GM11168 (cell line): ENCODE measurements around the gene CCNY.

Experiments used
- in situ Hi-C: fragments of 300-500 bp; cut with MboI; formaldehyde crosslinking; loops from one replicate; pipeline ENCODE4 v1.12.0; 2022; ENCODE audit warnings: low sequenced_read_pairs; ENCODE audit not compliant: unreplicated experiment

The CCNY gene

DNA sequence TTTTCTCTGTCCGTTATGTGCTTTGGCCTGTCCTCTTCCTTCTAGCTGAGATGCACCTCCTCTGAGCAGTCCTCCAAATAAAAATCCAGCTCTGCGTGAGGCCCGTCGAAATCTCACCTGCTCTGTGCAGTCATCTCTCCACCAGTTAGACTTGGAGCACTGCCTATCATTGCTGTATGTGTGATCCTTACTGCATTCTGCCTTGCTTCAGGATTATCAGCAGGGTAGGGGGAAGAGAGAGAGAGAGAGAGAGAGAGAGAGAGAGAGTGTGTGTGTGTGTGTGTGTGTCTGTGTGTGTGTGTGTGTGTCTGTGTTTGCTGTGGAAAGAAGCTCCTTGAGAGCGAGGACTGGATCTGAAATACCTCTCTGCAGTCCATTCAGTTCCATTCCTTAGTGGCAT, 129.4 kb downstream of the CCNY start:
- in situ Hi-C loops, result no loop called here

DNA sequence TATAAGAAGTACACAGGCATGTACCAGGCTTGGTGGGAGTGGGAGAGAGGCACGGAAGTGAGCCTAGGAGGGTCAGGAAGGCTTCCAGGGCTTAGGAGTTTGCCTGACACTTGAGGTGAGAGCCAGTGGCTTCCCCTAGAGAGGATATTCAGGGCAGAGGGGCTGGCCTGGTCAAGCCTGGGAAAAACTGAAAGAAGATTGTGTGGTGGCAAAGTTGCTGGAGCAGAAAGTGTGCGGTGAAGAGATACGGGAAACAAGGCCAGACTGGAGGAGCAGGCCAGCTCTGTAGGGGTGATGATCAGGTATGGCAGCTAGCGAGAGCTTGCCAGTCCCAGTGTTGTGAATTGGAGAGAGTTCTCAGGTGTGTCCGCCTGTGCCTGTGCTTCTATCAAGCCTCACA, 129.9 kb downstream of the CCNY start:
- in situ Hi-C loops, result no loop called here

DNA sequence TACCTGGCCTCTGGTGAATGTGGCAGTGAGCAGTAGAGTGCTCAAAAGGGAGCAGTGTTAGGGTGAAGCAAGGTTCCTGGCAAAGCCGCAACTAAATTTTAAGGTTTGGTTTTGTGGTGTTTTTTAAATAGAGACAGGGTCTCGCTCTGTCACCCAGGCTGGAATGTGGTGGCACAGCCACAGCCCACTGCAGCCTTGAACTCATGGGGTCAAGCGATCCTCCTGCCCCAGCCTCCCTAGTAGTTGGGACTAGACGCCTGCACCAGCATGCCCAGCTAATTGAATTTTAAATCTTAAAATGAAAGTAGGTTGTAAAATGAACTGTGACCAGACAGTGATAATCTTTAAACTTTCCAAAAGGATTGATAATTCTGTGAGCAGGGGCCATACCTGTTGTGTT, 130.4 kb downstream of the CCNY start:
- in situ Hi-C loops, result no loop called here

DNA sequence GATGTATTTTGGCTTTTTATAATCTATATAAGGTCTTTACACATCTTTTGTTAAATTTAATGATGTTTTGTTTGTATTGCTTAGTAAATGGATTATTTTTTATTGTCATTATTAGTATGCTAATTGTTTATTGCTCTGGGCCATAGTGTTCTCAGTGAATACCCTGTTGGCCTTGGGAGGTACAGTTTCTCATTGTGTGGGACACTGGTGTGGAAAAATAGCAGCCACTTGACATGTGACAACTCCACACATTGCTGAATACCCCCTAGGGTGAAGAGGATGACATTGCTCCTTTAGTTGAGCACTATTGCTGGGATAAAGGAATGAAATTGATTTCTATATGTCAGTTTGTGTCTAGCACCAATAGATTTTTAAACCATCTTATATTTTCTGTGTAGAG, 130.9 kb downstream of the CCNY start:
- in situ Hi-C loops, result no loop called here

DNA sequence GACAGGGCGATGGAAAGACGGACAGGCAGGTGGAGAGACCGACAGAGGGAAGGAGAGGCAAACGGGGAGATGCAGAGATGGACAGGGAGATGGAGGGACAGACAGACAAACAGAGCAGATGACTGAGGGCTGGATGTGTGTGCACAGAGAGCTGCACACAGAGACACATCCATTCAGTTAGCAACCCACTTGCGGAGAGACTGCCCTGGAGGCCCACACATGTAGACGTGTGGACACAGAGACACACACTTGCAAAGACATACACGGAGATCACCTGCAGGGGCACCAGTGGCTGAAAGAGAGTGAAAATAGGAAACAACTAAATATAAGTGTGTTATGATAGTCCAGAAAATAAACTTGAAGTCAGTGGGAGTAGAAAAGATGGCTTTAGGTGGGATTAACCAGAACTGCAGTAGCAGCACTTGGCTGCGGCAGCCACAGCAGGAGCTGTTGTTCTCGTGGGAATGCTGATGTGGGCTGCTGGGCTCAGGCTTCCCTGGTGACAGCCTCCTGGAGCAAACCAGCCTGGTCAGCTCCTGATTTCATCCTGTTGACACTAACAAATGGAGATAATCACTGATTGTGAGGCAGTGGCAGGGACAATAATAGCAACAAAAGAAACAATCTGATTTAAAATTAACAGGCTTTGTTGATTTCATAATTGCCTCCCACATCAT, 134.1 kb downstream of the CCNY start:
- in situ Hi-C loops, result no loop called here

DNA sequence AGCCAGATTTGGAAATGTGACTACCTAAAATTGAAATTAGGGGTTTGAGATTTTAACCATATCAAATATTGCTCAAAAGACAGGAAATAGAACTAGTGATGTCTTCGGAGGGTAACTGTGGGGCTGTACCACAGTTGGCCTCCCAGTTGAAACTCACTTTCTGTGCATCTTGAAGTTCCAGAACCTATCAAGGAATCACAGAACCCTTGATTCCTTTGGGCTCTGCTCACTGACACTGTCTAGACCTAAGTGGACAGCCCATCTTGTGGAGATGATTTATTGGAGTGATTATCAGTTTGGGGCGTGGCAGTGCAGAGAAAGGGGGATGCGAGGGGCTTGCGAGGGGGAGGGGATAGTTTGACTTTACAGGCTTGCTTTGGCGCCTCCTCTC, 134.6 kb downstream of the CCNY start:
- in situ Hi-C loops, result no loop called here

DNA sequence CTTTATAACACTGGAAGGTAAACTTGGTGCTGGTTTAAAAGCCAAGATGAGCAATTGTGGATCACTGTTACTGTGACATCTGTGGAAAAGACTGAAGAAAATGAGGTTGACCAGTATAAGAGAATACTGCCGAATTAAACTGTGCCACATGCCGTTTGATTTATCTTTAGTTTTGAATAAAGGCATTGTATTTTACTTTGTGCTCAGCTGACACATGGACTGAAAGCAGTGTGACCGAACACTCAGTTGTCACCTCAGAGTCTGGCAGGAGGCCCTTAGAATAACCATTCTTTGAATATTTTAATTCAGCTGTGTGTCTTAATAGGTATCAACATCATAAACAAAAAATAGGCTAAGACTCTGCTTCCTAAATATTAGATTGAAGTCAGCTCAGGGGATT, 135.1 kb downstream of the CCNY start:
- in situ Hi-C loops, result no loop called here

DNA sequence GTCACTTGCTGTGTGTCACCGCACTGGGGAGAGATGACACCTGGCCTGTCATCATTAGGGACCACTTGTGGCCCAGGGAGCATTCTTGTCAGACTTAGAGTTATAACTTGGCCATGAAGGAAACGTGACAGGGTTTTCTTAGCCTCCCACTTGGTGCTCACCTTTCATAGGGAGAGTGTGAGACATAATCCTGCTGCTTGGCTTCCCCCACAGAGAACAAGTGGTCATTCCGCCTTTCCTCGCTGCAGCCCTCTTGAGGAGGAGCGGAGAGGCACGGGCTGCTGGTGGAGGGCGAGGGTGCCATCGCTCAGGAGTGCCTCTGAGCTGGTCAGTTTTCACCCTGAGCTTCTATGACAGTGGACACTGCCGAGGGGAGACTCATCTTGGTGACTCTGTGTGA, 143.8 kb downstream of the CCNY start:
- in situ Hi-C loops, result no loop called here

DNA sequence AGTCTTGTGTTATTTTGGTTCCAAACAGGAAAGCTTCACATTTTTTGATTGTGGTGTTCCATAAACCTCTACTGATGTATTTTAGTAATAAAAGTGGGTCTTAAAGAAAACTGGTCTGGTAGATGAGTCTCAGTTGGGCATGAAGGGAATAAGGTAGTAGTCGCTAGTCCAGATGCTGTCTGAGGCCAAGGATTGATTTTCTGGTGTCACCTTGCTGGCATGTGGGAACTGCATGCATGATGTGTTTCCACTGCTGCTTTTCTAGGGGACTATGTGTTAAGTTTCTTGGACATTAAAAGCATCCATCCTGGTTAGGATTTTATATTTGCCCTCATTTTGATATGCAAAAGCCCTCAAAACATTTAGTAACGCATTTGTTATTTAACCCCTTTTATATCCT, 145.1 kb downstream of the CCNY start:
- in situ Hi-C loops, result no loop called here

DNA sequence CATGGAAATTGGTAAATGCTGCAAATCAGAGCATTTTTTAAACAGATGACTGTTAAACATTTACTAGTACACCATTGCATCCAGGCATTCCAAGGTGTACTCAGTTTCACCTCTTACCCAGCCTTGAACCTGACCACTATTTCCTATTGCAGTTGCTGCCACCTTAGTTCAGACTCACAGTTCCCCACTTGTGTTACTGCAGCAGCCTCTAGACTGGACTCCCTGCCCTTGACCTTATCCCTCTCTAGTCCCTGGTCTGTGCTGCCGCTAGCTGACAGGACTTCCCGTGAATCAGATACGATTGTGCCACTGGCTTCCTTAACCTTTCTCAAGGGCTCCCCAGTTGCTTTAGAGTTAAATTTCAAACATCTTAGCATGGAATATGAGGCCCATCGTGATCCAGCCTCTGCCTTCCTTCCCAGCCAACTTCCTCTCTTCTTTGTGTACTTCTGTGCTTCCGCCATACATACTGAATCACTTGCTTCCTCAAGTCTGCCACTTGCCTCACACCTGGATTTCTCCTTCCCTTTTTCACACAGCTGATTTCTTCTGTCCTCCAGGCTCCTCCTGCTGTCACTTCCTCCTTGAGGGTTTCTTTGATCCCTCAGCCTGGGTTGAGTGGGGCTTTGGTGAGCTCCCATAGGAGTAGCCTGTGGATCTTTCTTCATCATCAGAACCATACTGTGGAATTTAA, 150.1 kb downstream of the CCNY start:
- in situ Hi-C loops, result no loop called here

DNA sequence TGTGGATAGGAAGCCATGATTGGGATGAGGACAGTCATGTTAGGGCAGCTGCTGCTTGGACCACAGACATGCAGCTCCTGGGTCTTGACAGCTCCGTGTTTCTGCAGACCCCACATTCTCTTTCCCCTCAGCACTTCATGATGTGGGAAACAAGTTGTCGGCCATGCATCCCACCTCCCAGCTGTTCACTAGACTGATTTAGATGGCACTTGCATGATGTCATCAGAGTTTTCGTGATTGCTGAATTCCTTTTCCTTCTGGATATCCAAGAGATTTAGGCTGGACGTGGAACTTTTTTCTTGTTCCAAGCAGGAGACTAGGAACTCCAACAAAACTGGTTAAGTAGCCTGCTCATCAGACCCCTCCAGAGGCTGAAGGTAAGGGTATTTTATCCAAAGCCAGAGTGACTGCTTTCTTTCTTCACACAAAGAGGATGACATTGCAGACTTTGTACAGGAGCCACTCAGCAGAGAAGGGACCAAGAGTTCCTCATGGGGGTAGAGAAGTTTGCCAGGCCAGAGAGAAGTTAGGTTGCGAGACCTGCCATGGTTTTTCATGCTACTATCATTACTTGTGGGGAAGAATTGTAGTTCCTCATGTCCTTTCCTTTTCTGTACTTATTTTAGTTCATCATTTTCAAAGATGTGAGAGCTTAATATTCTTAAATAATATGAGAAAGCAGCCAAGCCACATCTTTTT, 151.2 kb downstream of the CCNY start:
- in situ Hi-C loops, result no loop called here

DNA sequence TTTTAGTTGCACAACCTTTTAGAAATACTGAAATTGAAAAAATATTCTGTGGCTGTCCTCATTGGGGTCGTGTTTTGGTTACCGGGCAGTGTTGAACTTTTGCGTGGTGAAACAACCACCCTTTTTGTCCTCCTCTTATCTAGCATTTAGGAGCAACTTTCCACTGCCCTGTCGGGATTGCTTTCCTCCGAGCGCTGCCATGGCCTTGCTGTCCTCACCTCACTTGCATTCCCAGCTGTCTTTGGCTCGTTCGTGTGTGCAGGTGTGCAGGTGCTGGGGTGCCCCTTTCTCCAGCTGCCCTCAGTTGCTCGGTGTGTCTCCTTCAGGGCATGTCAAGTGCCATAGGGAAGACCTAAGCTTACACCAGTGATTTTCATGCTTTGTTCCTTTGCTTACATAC, 151.9 kb downstream of the CCNY start:
- in situ Hi-C loops, result no loop called here

DNA sequence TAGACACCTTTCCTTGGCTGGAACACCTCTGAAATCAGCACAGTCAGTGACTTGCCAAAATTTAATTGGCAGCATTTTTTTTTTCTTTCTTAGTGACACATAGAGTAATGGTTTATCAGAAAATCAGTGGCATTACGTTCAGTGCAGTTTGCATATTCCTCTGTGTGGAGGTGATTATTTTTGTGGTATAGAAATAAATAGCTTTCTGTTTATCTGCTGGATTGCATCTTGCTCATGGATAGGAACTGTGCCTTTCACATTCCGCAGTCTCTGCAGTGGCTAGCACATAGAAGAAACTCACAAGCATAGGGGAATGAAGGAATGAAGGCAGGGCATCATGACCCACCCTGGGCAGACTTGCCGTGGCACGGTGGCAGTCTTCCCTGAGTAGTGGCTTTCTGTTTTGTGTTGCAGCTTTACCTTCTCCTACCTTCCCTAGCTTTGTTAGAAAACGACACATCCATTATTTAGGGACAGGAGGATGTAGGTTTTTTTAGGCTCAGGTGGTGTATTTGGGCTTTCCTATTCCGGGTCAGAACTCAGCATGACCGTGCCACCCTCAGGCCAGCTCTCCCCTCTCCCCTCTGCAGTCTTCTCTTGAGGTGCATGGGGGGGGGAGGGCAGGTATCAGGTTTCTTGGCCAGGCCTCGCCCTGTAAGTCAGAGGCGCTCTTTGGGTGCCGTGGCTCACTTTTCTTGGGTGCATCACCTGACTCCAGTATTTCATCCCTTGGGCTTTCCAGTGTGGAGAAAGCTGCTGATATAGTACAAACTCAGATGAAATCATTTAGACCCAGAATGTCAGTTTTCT, 156.3 kb downstream of the CCNY start:
- in situ Hi-C loops, result no loop called here

DNA sequence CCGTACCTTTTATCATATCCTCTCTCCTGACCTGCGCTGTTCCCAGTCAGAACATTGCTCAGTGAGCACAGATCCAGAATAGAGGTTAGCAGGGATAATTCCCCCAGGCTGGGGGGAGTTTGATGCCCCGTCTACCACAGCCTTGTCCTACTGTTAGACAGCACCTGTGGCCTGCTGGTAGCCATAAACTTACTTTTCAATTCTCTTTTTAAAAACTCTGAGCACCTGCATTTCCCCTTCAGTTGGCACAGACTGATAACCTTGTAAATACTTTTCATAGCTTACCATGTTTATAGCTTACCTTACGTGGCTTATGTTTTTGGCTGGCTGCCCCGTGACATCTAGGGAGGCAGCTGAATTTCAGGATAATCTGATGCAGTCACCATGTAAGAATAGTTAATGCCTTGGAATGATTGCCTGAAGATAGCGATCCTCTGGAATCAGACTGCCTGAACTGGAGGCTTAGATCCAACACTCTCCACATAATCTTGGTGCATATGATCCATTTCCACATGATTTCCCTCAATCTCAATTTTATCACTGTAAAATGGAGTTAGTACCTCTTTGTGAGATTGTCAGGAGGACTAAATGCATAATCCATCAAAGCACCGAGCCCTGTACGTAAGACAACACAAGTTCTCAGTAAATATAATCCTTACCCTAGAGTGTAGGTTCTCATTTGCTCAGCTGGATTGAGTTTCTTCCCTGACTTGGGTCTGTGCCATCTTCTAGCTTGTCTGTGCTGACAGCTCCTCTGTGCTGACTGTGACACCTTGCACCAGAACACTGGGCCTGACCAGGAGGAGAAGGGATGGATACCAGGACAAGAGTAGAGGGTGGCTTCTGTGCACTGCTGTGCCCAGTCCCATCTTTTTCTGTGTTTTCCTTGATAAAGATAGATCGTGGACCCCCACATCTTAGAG, 157.1 kb downstream of the CCNY start:
- in situ Hi-C loops, result no loop called here

DNA sequence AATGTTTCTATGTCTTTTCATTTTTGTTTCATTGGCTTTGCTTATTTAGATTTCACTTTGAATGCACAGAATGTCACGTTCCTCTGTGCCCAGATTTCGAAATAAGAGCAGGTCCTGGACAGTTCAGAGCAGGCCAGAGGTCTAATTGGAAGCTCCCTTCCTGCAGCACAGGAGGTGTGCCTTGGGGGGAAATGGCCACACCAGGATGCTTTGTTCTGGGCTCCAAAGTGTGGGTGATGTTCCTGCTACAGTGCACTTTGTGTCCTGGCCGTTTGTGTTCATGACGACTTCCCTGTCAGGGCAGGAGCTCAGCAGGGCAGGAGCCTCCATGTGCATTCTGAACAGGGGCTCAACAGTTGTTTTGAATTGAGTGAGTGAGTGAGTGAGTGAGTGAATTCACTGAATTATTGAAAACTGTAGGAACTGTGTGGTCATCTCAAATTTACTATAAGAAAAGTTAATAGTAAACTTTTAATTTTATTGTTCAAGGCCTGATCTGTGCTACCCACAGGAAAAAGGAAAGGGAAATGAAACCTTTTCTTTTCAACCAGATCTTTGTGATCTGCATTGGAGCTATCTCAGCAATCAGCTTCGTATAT, 159.3 kb downstream of the CCNY start:
- in situ Hi-C loops, result no loop called here

DNA sequence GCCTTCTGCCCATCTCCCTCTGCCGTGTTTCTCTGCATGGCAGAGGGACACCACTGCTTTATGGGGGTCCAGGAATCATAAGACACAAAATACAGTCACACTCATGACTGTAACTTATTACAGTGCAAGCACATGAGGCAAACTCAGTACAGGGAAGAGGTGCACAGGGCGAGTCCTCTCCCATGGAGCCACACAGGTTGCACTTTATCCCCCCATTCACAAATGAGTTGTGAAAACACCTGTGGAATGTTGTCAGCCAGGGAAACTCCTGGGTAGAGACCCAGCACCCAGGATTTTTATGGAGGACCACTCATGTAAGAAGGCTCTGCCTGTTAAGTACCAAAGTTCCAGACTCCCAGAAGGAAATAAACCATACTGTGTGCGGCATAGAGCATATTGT, 161.6 kb downstream of the CCNY start:
- in situ Hi-C loops, result no loop called here

DNA sequence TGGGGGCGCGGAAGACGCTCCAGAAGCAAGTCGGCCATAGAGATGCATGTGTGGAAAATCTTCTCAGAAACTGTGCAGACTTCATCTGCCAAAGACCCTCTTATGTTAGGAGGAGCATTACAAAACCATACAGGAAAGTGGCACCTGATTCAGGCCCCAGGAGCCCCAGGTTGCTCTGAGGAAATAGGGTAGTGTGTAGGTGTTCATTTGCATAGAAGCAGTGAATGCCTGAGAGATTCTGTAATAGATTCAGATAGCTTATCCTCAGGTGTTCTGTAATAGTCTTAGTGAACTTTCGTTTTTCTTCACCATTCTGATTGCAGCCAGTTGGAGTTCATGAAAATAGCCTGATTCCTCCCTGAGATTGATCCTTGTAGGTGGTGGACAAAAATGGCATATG, 162.4 kb downstream of the CCNY start:
- in situ Hi-C loops, result no loop called here

DNA sequence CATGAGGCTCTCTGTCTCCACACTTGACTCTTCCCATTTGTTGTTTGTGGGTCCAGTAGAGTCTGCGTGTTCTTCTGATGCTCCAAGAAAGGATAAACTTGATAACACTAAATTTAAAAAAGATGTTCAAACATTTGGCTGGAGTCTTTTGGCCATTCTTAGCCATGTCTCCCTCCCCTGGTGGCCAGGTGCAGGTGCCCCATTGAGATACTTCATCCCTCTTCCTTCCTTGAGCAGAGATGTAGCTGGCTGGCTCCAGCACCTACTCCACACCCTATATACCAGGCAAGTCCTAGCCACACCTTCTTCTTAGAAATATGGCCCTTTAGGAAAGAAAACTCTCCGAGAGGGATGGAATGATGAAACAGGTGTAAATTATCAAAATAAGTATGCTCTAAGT, 165.6 kb downstream of the CCNY start:
- in situ Hi-C loops, result no loop called here

DNA sequence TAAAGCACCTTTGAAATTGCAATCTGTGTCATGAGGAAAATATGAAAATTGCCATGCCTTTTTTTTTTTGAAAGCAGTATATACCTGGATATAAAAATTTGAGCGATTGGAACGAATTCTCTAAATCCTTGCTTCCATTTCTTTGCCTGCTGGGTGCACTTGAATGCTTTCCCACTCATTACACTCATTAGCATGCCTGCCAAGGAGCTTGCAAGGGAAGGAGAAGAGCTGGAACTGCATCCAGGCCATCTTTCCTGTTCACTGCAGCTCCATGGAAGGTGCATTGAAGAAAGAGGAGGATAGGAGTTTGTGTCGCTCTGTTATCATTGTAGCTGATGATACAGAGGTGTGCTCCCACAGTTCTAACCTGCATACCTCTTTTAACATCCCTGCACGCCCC, 166.4 kb downstream of the CCNY start:
- in situ Hi-C loops, result no loop called here
